Cardiac muscle cell (in vitro differentiated cells and primary cell): ENCODE results near the gene LAD1. TPM values are rescaled to one million over a fixed set of nuclear protein-coding genes. Genes with fewer than 3 reads are reported as not detected.

ENCODE experiments used
- DNase-seq, 2 donors: peaks; one replicate each; pipeline versions ENCODE4 v3.0.0 to v3.0.0-alpha.2; 2010 to 2017; ENCODE audit warnings: low read depth in 1 of 2, low spot score in 1 of 2
- H3K27ac ChIP-seq: fragments of 200-600 bp; sonication (generic); 2 replicates; pipeline ENCODE4 v1.5.1; 2016
- H3K27me3 ChIP-seq: fragments of 200-600 bp; sonication (generic); 2 replicates; pipeline ENCODE4 v1.6.0; 2016; ENCODE audit warnings: control low read depth
- H3K36me3 ChIP-seq: fragments of 200-600 bp; sonication (generic); 2 replicates; pipeline ENCODE4 v1.5.1; 2016; ENCODE audit warnings: control low read depth
- H3K4me1 ChIP-seq: fragments of 200-600 bp; sonication (generic); 2 replicates; pipeline ENCODE4 v1.8.1; 2017; ENCODE audit warnings: low read depth, mild to moderate bottlenecking, mixed run types
- H3K4me3 ChIP-seq: fragments of 200-600 bp; sonication (generic); 2 replicates; pipeline ENCODE4 v1.5.1; 2016; ENCODE audit warnings: mild to moderate bottlenecking
- H3K9me3 ChIP-seq: fragments of 200-600 bp; sonication (generic); 2 replicates; pipeline ENCODE4 v1.5.1; 2017; ENCODE audit warnings: low read depth, mild to moderate bottlenecking, control low read depth
- polyA plus RNA-seq: library from polyadenylated mRNA; unstranded; fragments of >200 nt; fragmentation: Nextera tagmentation; extraction: Ambion mirVana; gene quantifications from 2 replicates; pipeline ENCODE4 v1.2.1, GENCODE V29; 2016
- total RNA-seq: library from RNA; depleted of rRNA; stranded (reverse); fragments of >200 nt; gene quantifications from 2 replicates; pipeline ENCODE4 v1.2.3, GENCODE V29; 2016
- TF ChIP-seq, protein P1 (sequence below): IDR thresholded peaks from 2 replicates; pipeline ENCODE4 v1.5.1; 2012; ENCODE audit warnings: low read depth, mild to moderate bottlenecking, low read length

LAD1 gene
- total and polyA plus RNA-seq, 2 experiments from 2014 or later, result 8.2 to 12.6 TPM

DNA sequence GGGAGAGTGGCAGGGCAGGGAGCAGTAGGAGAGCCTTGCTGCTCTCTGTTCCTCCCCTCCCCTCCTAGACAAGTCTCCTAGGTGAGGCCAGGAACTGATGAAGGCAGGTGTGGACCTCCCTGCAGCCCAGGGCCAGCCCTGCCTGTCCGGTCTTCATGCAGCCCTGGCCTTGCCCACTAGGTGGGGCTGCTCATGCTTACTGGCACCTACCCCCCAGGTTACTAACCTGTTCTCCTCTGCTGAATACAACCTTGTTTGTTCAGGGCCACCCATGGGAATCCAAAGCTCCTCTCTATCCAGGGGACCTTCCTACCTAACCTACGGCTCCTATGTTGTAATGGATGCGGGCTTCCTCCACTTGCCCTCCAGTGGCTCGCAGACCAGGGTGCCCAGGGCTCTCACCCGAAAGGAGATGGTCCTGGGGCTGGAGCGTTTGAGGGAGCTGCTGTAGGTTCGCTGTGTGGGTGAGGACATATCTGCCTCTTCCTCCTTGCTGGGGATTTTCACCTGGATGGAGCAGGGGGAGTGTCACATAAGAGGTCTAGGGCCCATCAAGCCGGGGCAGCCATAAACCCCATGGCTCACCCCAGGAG, 13.7 kb downstream of the LAD1 start:
- Histone ChIP-seq H3K9me3 (no peaks in the 10 kb centered on the region), H3K4me1 (peaks cover 50% of the 10 kb centered on the region), H3K27me3 (no peaks in the 10 kb centered on the region), H3K36me3 (no peaks in the 10 kb centered on the region), H3K4me3 (no peak overlapping the region), H3K27ac (peak overlapping the region; percentile 86)
- TF ChIP-seq, protein P1, sequence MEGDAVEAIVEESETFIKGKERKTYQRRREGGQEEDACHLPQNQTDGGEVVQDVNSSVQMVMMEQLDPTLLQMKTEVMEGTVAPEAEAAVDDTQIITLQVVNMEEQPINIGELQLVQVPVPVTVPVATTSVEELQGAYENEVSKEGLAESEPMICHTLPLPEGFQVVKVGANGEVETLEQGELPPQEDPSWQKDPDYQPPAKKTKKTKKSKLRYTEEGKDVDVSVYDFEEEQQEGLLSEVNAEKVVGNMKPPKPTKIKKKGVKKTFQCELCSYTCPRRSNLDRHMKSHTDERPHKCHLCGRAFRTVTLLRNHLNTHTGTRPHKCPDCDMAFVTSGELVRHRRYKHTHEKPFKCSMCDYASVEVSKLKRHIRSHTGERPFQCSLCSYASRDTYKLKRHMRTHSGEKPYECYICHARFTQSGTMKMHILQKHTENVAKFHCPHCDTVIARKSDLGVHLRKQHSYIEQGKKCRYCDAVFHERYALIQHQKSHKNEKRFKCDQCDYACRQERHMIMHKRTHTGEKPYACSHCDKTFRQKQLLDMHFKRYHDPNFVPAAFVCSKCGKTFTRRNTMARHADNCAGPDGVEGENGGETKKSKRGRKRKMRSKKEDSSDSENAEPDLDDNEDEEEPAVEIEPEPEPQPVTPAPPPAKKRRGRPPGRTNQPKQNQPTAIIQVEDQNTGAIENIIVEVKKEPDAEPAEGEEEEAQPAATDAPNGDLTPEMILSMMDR, result peak; percentile 92
- DNase-seq, result peak; percentile 41 to 80

DNA sequence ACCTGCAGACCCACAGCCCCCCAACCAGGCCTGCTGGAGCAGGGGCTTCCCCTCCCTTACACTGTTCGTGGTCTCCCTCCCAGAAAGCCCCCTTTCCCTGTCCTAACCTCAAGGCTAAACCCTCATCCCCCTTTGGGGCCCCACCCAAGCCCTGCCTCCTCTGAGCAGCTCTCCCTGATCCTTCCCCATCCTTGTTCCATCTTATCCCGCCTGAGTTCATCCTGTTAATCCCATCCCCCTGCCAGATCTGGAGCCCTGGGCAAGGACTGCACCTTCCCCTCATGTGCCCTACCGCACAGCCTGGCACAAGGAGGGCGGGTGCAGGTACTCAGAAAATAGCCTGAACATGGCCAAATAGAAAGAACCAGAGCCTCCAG, 14.7 kb downstream of the LAD1 start:
- TF ChIP-seq, protein P1, result no peak
- DNase-seq, result no peak
- Histone ChIP-seq H3K4me3 (no peak overlapping the region), H3K4me1 (peaks cover 60% of the 10 kb centered on the region), H3K9me3 (no peaks in the 10 kb centered on the region), H3K36me3 (no peaks in the 10 kb centered on the region), H3K27ac (peak overlapping the region; percentile 86), H3K27me3 (no peaks in the 10 kb centered on the region)

DNA sequence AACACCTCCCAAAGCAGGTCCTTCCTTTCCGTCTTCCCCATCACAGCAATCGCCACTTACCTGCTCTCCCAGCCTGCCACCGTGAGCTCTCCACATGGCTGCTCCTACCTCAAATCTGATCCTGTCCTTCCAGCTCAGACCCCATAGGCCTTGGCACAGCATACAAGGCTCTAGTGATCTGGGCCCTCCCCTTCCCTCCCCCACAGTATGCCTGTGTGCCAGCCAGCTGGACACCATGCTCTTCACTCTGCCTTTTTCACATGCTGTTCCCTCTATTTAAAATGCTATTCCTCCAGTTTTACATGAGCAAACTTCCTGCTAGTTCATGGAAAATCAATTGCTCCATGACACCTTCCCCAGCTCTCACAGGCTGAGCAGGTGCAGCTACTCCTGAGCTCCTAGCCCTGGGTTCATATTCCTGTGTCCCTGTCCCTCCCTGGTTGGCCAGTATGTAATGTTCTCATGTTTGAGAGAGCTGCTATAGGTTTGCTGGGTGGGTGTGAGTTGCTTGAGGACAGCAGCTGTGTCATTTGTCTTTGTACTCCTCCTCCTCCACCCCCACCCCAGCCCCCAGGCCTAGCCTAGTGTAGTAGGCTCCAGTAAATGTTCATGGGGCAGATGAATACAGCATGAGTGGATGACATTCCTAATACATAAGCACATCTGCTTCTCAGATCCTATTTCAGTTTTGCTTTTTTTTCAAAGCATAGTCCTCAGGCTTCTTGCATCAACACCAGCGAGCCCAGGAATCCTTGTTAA, 15.3 kb downstream of the LAD1 start:
- Histone ChIP-seq H3K9me3 (no peaks in the 10 kb centered on the region), H3K27me3 (no peaks in the 10 kb centered on the region), H3K4me3 (no peak overlapping the region), H3K4me1 (peaks cover 66% of the 10 kb centered on the region), H3K36me3 (no peaks in the 10 kb centered on the region), H3K27ac (peak overlapping the region; percentile 86)
- TF ChIP-seq, protein P1, result no peak
- peak; percentile 41 to 64 for DNase-seq

DNA sequence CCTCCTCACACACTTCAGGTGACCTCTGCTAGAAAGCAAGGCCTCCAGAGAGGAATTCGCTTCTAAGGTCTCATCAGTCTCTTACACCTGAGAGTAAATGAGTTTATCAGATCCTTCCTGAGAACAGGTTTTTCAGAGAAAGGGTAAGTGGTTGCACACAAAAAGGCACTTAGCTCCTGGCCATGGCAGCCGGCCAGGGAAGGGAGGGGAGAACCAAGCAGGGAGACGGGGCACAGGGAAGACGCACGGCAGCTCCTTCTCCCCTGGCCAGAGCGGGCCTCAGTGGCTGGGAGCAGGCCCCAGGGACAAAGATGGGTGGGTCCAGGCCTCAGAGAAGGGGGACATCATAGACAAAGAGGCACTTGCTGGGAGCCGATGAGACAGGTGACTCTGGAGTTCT, 18.0 kb downstream of the LAD1 start:
- Histone ChIP-seq H3K4me3 (no peak overlapping the region), H3K27ac (peak overlapping the region; percentile 95), H3K9me3 (no peaks in the 10 kb centered on the region), H3K4me1 (peaks cover 75% of the 10 kb centered on the region), H3K36me3 (no peaks in the 10 kb centered on the region), H3K27me3 (no peaks in the 10 kb centered on the region)
- DNase-seq, result no peak
- TF ChIP-seq, protein P1, result no peak

DNA sequence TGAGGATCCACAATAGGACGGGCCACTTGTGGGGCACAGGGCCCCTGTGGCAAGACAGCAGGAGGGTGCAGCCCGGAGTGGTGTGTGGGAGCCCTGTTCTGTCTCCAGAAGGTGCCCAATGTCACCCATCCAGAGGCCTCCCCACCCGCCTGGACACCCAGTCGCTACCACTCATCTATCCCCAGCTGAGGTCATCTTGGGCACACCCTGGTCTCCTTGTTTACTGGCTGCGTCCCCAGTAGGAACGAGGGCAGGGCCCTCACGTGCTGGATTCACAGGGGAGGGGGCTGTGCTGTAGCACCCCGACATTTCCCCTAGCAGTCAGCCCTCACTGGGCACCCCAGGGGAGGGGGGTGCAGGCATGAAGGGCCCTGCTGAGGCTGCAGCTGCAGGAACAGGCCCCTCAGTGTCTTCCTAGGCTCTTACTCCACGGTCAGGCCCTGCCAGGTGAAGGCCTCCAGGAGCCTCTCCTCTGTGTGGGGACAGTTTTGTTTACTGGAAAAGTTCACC, 19.3 kb downstream of the LAD1 start:
- Histone ChIP-seq H3K9me3 (no peaks in the 10 kb centered on the region), H3K27ac (peak overlapping the region; percentile 95), H3K27me3 (no peaks in the 10 kb centered on the region), H3K36me3 (no peaks in the 10 kb centered on the region), H3K4me3 (no peak overlapping the region), H3K4me1 (peaks cover 68% of the 10 kb centered on the region)
- DNase-seq, result no peak
- TF ChIP-seq, protein P1, result no peak
